GM19023 (cell line): Measurements from ENCODE around the gene ADTRP.

ENCODE experiments used
- ATAC-seq: cut with Tn5 transposase; IDR thresholded peaks from one replicate; pipeline ENCODE4 v1.9.1; 2021; ENCODE audit warnings: mild to moderate bottlenecking, moderate library complexity; ENCODE audit not compliant: unreplicated experiment

ADTRP gene

GRCh38 chr6:11727998-11728961 is 50.3 kb downstream of the ADTRP start:
- ATAC-seq: no peak

DNA sequence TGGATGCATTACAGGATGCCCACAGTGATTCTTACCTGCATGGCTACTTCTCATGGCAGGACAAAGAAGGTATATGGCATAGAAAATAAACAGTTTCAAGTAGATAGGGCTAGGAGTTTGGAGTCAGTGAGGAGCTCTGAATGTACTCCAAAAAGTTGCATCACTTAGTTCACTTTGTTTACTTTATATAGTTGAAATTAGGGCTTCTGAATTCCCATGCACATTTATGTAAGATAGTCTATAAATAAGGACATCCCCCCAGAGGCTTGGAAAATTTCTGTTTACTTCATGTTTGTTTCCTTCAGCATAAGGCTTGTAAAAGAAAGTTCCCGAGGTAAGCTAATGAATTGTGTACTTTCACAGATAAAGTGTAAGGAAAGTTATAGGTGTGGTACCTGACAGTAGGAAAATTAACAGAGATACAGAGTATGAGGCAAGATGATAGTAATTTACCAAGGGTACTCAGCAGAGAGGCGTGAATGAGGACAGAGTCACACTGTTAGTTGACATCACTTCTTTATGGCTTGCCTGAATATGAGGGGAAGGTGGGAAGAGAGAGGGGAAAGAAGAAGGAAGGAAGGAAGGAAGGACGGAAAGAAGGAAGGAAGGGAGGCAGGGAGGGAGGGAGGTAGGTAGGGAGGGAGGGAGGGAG is 51.1 kb downstream of the ADTRP start:
- ATAC-seq: no peak

DNA sequence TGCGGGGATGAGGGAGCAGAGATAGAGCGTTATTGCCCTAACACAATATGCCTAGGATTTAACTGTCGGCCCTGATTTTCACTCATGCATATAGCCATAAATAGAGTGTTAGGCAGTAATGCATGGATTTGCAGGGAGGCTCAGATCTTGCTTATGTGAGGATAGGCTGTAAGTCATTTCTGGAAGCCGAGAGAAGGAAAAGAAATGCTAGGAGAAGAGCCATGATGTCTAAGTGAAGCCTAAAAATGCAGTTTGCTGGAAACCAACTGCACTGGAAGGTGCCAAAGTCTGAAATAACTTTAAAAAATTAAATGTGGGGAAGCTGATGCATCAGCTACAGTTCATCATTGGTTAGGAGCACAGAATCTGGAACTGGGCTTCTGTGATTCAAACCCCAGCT is 54.3 kb downstream of the ADTRP start:
- ATAC-seq: no peak

DNA sequence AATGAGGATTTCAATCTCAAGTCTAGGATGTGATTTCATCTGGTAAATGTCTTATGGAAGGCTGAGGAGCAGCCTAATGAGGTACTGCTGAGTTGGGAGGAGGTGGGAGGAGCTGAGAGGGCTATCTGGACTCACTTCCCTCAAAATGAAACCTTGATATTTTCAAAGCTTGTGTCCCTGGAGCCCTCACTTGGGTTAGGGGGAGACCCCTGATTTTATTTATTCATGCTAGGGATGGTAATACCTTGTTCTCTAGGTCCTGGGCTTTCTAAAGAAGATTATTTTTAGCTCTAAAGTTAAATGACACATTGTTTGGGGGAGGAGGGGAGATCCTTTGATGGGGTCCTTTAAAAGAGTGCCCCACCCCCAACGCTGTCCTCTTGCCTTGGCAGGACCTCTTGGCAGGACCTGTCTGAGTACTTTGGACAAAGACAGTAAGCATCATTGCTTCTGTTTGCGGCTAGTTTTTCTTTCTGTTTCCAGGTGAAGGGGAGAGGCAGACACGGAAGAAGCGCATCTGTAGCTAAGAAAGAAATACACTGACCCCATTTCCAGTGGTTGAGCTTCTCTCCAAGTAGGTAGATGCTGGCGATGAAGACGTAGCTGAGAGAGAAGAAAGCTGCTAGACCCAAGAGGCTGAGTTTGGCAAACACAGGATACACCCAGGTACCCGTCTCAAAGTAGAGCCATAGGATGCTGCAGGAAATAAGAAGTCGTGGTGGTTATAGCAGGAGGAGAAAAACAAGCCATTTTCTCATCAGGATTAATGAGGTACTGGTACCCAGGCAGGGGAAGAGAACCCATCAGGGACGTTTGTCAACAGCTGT is 55.6 kb downstream of the ADTRP start:
- ATAC-seq: peak; percentile 51

DNA sequence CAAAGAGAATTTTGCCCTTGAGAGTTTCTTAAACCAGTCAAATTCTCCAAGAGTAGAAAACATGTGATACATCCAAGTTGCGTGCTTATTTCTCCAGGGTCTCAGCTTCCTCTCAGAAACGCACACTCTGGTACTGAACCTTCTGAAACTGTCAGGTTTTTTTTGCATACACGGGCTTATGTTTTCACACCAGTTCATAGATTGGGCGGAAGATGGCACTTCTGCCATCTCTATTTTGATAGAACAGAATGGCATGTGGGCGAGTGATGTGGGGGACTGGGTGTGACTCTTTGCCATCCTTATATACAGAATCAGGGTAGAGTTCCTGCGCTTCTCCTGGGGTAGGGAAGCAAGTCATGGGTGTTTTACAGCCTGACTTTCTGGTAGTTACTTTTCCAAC is 56.4 kb downstream of the ADTRP start:
- ATAC-seq: no peak

DNA sequence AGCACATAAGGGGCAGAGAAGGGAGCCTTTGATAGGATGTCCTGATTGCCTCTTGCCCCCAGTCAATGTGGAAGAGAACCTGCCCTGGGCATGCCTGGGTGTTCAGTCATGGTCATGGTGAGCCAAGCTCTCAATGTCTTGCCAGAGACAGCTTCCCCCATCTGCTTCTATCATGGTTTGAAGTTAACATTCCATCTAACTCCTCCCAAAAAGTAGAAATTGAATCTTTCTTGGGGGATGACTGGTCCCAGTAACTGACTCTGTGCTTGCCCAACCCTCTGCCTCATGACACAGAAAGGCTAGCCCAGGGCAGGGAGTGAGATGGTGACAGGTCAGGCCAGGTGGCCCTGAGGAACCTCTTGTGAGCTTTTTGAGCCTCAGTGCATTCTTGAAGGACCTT is 60.1 kb downstream of the ADTRP start:
- ATAC-seq: no peak

DNA sequence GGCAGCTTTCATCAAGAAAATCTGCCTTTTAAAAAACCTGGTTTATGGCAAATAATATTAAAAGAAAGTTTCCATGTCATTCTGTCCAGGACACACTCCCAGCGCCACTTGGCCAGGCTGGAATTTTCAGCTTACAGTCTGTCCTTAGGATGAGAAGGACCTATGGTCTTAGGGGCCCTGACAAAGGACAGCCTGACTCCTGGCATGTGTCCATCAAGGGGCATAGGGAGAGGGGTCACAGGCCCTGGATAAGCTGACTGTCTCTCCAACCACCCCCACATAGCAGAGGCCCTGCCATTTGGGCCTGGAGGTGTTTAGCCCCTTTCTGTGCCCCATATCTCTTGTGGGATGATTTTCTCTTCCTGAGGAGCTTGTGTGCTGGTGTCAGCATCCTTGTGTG is 60.6 kb downstream of the ADTRP start:
- ATAC-seq: no peak

DNA sequence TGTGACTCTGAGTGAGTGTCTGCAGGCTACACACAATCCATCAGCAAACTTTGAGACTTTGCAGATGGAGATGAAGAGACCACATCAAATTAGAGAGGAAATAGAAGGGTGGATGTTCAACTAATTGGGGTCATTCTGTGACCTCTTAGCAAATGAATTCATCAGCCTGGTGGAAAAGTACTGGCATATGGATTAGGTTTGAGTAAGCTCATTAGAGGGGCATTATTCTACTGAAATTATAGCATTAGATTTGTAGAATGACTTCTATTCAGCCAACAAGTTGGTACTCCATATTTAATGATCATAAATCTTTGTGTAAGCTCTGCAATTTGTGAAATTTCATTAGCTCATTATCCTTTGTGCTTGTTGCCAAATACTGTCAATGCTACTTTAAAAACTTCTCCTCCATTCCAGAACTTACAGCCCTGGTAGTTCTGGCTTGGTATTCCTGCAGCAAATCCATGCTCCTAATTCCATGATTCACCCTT is 63.8 kb downstream of the ADTRP start:
- ATAC-seq: no peak

DNA sequence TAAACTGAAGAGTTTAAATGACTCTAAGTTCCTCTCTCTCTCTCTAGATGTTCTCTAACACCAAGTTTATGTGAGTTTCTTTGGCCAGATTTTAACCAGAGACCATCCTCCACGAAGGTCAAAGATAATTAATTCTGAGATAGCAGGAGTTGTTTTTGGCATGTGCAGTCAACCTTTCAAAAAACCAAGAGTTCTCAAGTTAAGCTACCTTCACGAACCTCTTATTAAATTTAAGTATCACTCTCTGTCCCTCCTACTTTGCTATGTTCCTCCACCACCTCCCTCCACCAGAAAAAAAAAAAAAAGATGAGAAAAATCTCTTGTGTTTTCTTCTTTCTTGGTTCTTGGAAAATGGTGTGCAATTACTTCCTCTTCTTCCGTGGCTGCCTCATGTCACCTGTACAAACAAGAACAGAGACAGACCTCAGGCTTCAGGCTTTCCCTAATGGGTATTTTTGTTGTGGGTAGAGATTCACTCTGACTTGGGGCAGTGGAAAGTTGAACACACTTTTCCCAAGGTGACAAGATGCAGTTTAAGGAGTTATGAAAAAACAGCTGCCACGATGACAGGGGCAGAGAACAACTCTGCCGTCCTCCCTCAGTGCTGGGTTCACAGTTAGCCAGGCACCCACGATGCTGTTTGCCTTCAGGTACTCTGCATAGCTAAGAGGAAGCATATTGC is 64.3 kb downstream of the ADTRP start:
- ATAC-seq: peak; percentile 48

DNA sequence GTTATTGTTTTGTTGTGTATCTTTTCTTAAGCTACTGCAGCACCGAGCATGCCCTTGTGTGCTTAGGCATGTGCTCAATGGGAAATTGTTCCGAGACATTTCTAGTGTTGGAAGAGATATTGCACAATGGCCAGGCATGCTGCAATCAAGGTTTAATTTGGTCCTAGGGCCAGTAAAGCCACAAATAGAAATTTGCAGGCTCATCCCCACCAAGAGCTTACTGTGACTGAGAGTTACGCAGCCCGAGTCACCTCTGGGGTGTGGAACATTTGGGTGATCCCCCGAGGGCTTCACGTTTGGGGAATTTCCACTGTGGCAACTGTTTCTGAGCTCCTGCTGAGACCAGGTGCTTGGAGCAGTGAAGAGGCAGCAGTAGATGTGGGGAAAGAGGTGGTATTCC is 65.8 kb downstream of the ADTRP start:
- ATAC-seq: peak; percentile 37

DNA sequence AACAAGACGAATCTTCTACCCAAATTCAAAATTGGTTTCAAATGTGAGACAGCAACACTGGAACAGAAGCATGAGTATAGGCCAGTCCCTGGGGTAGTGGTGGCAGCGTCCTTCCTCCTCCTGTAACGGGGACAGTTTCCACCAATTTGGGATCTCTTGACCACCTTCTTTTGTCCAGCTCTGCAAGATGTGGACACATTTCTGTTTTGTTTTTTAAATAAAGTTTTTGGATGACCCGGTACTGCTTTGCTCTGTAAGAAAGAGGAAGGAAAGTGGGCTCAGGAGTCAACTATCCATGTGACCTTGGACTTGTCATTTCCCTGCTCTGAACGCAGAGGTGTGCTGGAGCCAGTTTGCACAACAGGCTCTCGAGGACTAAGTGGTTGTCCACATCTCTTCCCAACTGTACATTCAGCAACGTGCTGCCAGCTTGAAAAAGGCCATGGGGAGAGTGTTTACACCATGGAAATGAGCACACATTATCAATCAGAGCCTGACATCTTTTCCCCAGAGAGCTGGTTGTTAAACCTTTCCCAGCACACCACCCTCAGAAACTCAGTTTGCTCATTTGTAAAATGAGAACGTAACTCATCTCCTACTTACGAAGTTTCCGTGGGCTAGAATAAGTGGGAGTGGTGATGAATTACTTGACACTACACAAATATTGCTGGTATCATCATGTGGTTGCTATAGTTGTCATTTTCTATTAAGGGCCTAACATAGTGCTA is 66.5 kb downstream of the ADTRP start:
- no peak for ATAC-seq

DNA sequence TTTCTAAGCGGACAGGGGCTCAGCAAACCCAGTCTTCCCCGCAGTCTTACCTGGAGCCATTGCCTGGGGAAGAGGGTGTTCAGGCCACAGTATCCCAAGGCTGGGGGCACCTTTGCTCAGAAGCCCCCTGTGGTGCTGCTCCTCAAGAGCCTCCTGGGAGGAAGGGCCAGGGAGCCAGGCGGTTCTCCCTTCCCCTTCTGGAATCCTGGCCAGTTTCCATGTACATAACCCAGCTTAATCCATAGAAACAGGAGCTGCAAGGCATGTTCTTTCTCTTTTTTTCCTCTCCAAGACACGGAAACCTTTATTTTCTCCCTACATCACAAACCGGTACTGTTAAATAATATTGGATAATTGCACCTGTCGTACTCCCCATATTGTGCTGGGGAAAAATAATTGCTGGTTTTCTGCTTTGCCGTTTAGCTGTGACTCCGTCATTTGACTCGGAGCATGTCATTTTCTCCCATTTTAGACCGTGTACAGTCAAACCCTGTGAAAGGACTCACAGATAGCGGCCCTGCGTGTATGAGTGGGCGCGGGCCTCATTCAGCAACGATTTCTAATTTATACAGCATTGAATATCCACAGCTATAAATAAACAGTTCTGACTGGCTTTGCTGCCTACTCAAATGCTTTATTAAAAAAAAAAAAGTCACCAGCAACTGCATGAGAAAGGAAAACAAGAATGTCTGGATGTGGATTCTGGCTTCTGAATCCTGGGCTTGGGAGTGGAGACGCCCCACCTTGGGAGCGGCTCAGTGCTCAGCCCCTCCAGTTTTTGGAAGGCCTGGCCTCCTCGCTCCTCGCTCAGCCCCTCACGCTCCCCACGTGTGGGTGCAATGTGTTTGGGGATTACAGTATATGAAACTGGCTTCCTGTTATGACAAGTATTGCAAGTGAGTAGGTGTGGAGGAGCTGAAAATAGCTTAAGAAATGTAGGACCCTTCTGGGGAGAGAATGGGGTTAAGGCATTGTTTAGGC is 67.3 kb downstream of the ADTRP start:
- no peak for ATAC-seq

GRCh38 chr6:11710311-11710761 is 68.3 kb downstream of the ADTRP start:
- no peak for ATAC-seq

DNA sequence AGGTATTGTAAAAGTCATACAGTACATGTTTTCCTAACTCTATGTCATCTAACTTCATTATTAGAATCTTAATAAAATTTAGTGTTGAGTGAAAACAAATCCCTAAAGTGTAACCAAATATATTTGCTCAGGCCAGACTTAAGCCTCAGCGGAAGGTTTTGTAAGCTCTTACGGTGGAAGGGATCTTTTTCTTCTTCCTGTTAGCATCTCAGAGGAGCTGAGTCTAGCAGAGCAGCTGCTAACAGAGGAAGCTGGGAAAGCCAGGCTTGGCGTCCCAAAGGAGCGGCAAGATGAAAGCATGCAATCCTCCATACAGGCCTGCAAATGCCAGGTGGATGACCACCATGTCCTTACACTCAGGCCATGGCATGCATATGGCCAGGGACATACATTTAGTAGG is 72.4 kb downstream of the ADTRP start:
- ATAC-seq: no peak

DNA sequence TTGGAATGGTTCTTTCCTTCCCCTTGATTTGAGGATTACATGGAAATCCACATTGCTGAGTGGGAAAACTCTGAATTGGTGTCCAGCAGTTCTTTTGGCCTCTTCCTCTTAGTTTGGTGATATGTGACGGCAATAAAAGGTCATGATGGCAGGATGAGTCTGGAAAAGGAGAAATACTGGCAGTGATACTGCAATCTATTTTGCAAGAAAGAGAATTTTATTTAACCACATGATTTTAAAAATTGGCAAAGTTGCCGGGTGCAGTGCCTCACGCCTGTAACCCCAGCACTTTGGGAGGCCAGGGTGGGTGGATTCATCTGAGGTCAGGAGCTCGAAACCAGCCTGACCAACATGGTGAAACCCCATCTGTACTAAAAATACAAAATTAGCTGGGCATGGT is 73.1 kb downstream of the ADTRP start:
- no peak for ATAC-seq

DNA sequence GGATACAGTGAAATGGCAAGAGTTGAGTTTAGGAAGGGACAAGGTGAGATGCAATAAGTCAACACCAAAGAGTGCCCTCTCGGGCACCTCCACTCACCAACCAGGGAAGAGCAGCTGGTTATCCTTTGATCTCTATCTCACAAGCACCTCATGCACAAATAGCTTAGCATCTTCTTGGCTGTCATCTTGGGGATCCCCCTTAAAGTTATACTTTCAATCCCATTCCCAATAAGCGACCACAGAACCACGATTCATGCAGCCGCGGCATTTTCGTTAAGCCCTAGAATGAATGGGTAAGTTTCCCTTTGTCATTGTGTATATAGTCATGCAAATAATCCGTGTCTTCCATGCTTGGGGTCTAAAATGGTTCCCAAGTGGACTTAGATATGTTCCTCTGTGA is 73.5 kb downstream of the ADTRP start:
- no peak for ATAC-seq

DNA sequence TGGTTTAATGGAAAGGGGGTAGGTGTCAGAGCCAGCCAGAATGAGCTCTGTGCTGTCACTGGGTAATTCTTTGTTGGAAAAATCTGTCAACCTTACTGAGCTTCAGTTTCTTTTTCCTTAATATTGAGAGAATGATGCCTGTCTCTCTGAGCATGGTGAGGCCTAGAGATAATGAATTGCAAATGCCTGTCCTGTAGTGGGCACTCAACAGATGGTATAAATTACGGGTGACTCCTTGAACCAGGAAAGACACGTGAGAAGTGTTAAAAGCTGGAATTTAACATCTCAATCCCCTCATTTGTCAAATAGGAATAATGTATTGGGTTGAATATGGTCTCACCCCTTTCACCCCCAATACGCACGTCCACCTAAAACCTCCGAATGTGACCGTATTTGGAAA is 74.9 kb downstream of the ADTRP start:
- ATAC-seq: no peak

DNA sequence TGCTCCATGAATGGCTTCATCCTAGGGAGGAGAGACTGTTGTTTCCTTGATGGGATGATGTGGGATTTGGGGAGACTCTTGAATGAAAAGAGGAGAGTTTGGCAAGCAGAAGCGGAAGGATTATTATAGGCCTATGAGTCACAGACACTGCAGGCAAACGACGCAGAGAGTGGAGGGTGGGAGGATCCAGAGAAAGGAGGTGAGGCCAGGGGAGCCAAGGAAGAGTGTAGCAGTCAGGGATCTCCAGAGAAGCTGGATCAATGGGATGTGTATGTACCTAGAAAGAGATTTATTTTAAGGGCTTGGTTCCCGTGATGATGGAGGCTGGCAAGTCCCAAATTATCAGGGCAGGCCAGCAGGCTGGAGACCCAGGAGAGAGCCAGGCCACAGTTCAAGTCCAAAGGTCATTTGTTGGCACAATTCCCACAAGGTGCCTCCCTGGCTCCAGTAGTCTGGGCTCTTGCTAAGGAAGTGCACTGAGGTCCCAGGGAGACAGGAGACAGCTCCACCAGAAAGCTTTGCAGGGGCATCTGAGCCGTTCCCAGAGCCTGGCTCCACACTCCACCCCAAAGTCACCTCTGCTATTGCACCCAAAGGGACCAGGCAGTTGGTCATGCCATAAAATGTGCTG is 76.0 kb downstream of the ADTRP start:
- no peak for ATAC-seq
